HG03095 (cell line): ENCODE results near the gene LRBA.

ENCODE experiments used
- ATAC-seq: cut with Tn5 transposase; IDR thresholded peaks from one replicate; pipeline ENCODE4 v1.9.1; 2021; ENCODE audit warnings: moderate library complexity; ENCODE audit not compliant: unreplicated experiment

The LRBA gene

DNA sequence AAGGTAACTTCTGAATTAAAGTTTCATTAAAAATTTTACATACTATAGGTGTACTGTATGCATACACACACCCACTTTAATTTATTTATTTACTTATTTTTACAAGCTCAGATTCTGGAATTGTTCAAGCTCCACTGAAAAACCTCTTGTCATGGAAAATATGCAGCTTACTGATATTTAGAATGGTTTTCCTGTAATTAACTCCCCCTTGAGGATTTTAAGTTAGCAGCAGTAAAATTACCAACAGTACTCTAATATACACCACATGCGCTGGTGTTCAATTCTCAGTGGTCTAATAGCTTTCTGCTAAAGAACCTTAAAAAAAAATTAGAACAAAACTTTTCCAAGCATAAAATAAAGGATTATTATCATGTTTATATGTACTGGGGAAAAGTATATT is 421.1 kb downstream of the LRBA start:
- no peak for ATAC-seq

- ATAC-seq = no peak
Observed at GRCh38 chr4:150591904-150592303, 423.2 kb downstream of the LRBA start.

DNA sequence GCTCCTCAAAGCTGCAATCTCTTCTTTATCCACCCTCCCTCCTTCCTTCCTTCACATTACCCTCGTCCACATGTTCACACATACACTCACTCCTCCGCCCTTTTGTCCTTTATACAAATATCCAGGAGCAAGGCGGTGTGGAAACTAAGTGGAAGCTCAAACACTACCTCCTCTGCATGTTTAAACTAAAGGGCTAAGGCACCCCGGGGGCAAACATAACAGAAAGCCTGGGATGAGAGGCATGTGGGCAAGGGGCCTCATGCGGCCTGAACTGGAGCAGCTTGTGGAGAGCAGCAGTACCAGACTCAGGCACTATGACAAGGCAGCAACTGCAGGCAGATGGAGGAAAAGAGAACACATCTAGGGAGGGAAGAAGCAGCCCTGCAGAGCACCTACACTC is 423.7 kb downstream of the LRBA start:
- ATAC-seq = no peak

- no peak for ATAC-seq
Observed at GRCh38 chr4:150590631-150591030, 424.5 kb downstream of the LRBA start.

DNA sequence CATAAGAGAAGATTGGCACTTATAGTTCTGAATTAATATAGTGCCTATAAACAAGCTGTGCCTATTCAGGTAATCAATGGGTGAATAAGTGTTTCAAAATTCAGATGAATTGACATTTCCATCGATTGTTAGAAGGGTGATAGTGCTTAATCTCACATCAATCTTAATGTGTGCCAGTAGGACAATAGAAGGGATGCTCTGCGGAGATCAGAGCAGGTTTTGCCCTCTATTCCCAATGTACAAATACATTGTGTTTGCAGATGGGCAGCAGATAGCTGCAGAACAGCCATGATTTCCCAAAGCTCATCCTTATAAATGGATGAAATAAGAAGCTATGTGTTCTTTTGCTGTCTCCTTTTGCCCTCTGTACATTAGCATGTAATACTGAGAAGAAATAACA is 425.9 kb downstream of the LRBA start:
- no peak for ATAC-seq

DNA sequence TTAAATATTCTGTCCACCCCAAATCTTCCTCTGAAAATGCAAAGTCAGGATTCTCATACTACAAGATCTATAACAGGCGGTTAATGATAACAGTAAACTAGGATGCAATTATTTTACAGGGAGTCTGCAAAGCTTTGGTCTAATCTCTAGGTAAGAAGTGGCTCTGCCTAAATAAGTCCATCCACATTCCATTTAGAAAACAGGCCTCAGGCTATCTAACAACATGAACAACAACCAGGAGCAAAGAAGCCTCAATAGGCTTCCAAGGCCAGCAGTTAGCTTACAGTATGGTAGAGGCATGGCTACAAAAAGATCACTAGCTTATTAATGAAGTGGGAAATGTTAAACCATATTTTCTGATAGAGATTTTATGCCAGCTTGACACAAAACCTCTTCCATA is 426.8 kb downstream of the LRBA start:
- ATAC-seq = no peak

- ATAC-seq = no peak
Observed at GRCh38 chr4:150586162-150586810, 428.8 kb downstream of the LRBA start.

DNA sequence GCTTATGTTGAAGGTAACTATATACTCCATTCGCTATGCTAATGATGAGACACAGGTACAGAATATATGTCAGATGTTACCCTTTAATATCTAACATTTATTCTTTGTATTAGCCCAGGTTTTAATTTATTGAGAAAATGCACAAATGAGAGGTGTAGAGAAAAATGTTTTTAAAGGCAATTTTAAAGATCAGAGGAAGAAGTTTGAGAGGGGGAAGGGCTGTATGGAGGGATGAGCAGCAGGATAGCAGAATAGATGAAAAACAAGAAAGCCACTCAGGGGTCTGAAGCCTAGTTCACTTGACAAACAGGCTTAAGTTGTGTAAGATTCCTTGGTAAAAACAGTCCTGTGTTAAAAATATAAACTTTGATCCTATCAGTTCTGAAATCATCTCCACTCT is 429.5 kb downstream of the LRBA start:
- no peak for ATAC-seq

GRCh38 chr4:150584111-150584915 is 430.8 kb downstream of the LRBA start:
- ATAC-seq = no peak

GRCh38 chr4:150583287-150584110 is 431.6 kb downstream of the LRBA start:
- no peak for ATAC-seq

DNA sequence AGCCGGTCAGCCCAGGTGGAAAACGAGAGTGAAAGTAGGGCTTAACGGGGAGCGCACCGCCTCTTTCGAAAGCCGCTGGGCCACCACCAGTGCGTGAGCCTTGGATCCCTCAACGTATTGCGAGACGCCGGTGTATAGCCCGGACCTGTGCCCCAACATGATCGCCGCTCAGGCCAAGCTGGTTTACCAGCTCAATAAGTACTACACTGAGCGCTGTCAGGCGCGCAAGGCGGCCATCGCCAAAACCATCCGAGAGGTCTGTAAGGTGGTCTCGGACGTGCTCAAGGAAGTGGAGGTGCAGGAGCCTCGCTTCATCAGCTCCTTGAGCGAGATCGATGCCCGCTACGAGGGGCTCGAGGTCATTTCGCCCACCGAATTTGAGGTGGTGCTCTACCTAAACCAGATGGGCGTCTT is 432.2 kb downstream of the LRBA start:
- no peak for ATAC-seq

DNA sequence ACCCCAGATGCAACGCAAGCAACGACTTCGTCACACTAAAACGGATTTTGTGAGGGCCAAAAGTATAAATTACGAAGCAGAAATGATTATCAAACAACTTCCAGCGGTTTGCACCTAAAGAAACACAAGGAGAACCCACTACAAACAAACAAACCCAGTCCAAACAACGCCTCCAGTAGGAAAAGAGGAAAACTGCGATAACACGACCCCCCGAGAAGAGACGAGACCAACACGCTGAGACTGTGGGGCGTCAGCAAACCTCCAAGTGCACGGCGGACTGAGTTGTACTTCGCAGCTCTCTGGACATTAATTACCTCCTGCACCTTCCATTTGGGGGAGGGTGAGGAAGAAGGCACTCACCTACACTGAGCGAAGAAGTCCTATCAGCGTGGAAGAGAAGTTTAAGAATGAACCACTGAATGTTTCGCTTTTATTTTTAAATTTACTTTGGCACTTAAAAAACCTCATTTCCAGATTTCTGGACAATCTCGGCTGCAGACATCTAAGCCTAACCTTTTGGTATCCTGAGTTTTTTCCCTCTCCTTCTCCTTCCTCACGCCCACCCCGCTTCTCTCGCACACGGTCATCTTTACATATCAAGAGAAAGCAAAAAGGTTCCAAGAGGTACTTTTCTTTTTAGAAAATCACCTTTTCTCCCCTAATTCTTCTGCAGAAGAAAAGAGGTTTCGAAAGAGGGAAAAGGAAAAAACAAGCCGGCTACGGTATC is 432.8 kb downstream of the LRBA start, which contains the start of gene MAB21L2:
TSS of gene MAB21L2 (plus strand) at position 6 of the 727 bp plus-strand sequence. CDS start 879 bp downstream, outside the sequence.
- no peak for ATAC-seq

- no peak for ATAC-seq
Observed at GRCh38 chr4:150581641-150582051, 433.4 kb downstream of the LRBA start.

- ATAC-seq = no peak
Observed at GRCh38 chr4:150581056-150581605, 434.0 kb downstream of the LRBA start.

- no peak for ATAC-seq
Observed at GRCh38 chr4:150580306-150580705, 434.8 kb downstream of the LRBA start.

DNA sequence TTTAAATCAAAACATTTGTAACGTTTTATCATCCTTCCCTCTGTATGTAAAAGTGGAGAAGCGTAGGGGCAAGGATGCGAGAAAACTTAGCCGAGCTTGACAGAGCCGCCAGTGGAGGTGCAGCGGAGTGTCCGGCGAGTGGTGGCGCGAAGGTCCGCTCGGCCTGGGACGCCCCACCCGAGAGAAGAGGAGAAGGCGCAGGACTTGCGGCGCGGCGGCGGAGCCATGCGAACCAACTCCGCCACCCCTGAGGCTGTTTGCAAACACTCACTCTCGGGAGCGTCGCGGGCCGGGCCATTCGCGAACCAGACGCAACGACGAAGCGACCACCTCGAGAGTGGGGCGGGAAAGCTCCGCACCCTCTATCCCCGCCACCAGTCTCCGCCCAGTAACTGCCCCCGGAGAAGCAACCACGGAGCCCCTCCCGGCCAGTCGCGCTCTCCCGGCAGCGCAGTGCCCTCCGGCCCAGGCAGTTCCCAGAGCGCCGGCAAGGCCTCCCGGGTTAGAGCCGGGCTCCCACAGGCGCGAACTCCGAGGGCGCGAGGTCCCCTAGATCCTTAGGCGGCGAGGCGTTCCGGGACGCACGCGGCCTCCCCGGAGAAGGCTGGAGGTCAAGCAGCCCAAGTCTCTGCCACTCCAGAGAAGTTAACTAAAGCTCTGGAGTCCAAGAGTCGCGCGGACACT is 435.4 kb downstream of the LRBA start:
- ATAC-seq = no peak

GRCh38 chr4:150578745-150579501 is 436.2 kb downstream of the LRBA start:
- no peak for ATAC-seq

GRCh38 chr4:150577796-150578195 is 437.3 kb downstream of the LRBA start:
- no peak for ATAC-seq

DNA sequence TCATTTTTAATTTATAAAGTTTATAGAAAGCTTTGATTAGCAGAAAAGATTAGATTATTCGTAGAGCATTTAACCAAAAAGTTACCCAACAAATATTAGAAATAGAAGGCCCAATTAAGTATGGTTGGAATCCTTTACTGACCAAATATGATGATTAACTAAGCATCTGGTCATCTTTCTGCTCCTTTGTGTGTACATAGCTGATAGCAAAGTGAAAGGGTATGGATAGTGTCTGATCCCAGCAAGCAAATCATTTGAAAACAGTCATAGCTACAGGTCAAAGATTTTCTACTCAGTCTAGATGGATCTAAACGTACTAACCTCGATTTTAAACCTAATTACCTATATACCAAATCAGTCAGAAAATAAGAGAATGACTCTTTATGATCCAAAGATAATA is 440.4 kb downstream of the LRBA start:
- no peak for ATAC-seq
